SK-N-SH (cell line): ENCODE measurements around the gene AFAP1L1. TPM values are rescaled to one million over a fixed set of nuclear protein-coding genes. Genes with fewer than 3 reads are reported as not detected.

Experiments used
- CTCF ChIA-PET: fragments of 300-600, 350-600 bp; formaldehyde crosslinking; extraction: SDS; loops from one replicate; lab custom pipeline; 2021; lab: Yijun Ruan, JAX
- POLR2A ChIA-PET: fragments of 350-600 bp; sonication (Branson Sonifier 250); formaldehyde crosslinking; extraction: SDS; loops from one replicate; lab custom pipeline; 2020; ENCODE audit warnings: antibody characterized with exemption, inconsistent platforms; lab: Yijun Ruan, JAX
- DNase-seq: peaks from one replicate; pipeline ENCODE4 v3.0.0; 2012
- H2AFZ ChIP-seq: fragments of 200-600 bp; sonication (generic); 2 replicates; pipeline ENCODE4 v1.8.1; 2016; ENCODE audit warnings: antibody characterized with exemption, mild to moderate bottlenecking, low read depth
- H3F3A ChIP-seq: fragments of 200-600 bp; sonication (generic); replicated peaks from 2 replicates; pipeline ENCODE3; 2016; ENCODE audit warnings: antibody characterized with exemption, mild to moderate bottlenecking; ENCODE audit not compliant: insufficient read depth
- H3K27ac ChIP-seq, 2 experiments: fragments of 200-500 bp in 1 of 2; fragments of 200-600 bp in 1 of 2; sonication (Bioruptor generic) in 1 of 2; sonication (generic), shearing (Covaris generic) in 1 of 2; 2 replicates each; pipeline versions ENCODE4 v1.5.1 to v1.6.1; 2014 to 2016; ENCODE audit warnings: low read depth in 2 of 2, inconsistent platforms in 1 of 2, low read length in 1 of 2, mild to moderate bottlenecking in 1 of 2, mixed read lengths in 1 of 2
- H3K27me3 ChIP-seq: fragments of 200-600 bp; sonication (generic), shearing (Covaris generic); 2 replicates; pipeline ENCODE4 v1.6.1; 2016; ENCODE audit warnings: mixed run types; ENCODE audit not compliant: insufficient read depth
- H3K36me3 ChIP-seq, 2 experiments: fragments of 200-500 bp in 1 of 2; fragments of 200-600 bp in 1 of 2; sonication (Bioruptor generic) in 1 of 2; sonication (generic) in 1 of 2; replicated peaks in 1 of 2; 2 replicates each; pipeline versions ENCODE3 to v1.5.1; 2014 to 2016; ENCODE audit warnings: low read length in 1 of 2, mild to moderate bottlenecking in 1 of 2; ENCODE audit not compliant: insufficient read depth in 2 of 2, control insufficient read depth in 1 of 2
- H3K4me1 ChIP-seq, 2 experiments: fragments of 200-500 bp in 1 of 2; fragments of 200-600 bp in 1 of 2; sonication (Bioruptor generic) in 1 of 2; sonication (generic), shearing (Covaris generic) in 1 of 2; 2 replicates each; pipeline versions ENCODE4 v1.5.1 to v1.6.1; 2014 to 2016; ENCODE audit warnings: low read depth in 1 of 2, low read length in 1 of 2, mixed run types in 1 of 2; ENCODE audit not compliant: insufficient read depth in 2 of 2, control insufficient read depth in 1 of 2
- H3K4me2 ChIP-seq: fragments of 200-600 bp; sonication (generic), shearing (Covaris generic); 2 replicates; pipeline ENCODE4 v1.6.1; 2017; ENCODE audit warnings: mixed run types
- H3K4me3 ChIP-seq, 2 experiments: fragments of 200-500 bp in 1 of 2; fragments of 200-600 bp in 1 of 2; sonication (Bioruptor generic) in 1 of 2; sonication (generic), shearing (Covaris generic) in 1 of 2; 2 replicates each; pipeline versions ENCODE4 v1.5.1 to v1.8.1; 2014 to 2016; ENCODE audit warnings: low read depth in 2 of 2, inconsistent platforms in 1 of 2, low read length in 1 of 2, mild to moderate bottlenecking in 1 of 2, mixed read lengths in 1 of 2, moderate library complexity in 1 of 2
- H3K79me2 ChIP-seq: fragments of 200-600 bp; sonication (generic); 2 replicates; pipeline ENCODE4 v1.8.1; 2017; ENCODE audit warnings: mild to moderate bottlenecking; ENCODE audit not compliant: insufficient read depth
- H3K9ac ChIP-seq: fragments of 200-600 bp; sonication (generic); 2 replicates; pipeline ENCODE4 v1.6.1; 2017; ENCODE audit warnings: mixed run types
- H3K9me2 ChIP-seq: fragments of 200-600 bp; sonication (generic); 2 replicates; pipeline ENCODE4 v1.6.1; 2017; ENCODE audit warnings: mixed run types
- H3K9me3 ChIP-seq: fragments of 200-600 bp; sonication (generic); 2 replicates; pipeline ENCODE4 v1.6.1; 2017; ENCODE audit warnings: mixed run types, mild to moderate bottlenecking, moderate library complexity
- H4K20me1 ChIP-seq: fragments of 200-600 bp; sonication (generic); 2 replicates; pipeline ENCODE4 v1.6.1; 2017; ENCODE audit warnings: mild to moderate bottlenecking, mixed run types; ENCODE audit not compliant: insufficient read depth
- CTCF ChIP-seq: fragments of 200-600 bp; sonication (generic); IDR thresholded peaks from 2 replicates; pipeline ENCODE4 v1.6.1; 2017; ENCODE audit warnings: antibody characterized with exemption, mild to moderate bottlenecking, moderate library complexity
- ELF1 ChIP-seq: IDR thresholded peaks from 2 replicates; pipeline ENCODE4 v1.4.0; 2012
- EP300 ChIP-seq, 2 experiments: IDR thresholded peaks; 2 replicates each; pipeline versions ENCODE4 v1.4.0 to v1.6.1; 2012; ENCODE audit warnings: borderline replicate concordance in 1 of 2, low read depth in 1 of 2, low read length in 1 of 2
- FOXJ3 ChIP-seq: sonication (generic); formaldehyde crosslinking; IDR thresholded peaks from 2 replicates; pipeline ENCODE4 v1.5.1; 2020; ENCODE audit warnings: mild to moderate bottlenecking, missing genetic modification reagents
- FOXM1 ChIP-seq: IDR thresholded peaks from 2 replicates; pipeline ENCODE4 v1.4.0; 2012; ENCODE audit warnings: low read depth, mild to moderate bottlenecking
- GABPA ChIP-seq: IDR thresholded peaks from 2 replicates; pipeline ENCODE4 v1.4.0; 2012; ENCODE audit warnings: low read depth, mild to moderate bottlenecking
- JUND ChIP-seq: IDR thresholded peaks from 2 replicates; pipeline ENCODE4 v1.4.0; 2012
- MEF2A ChIP-seq: IDR thresholded peaks from 2 replicates; pipeline ENCODE4 v1.4.0; 2012; ENCODE audit warnings: low read depth, borderline replicate concordance
- NRF1 ChIP-seq: IDR thresholded peaks from 2 replicates; pipeline ENCODE4 v1.6.1; 2012; ENCODE audit warnings: low read depth, mild to moderate bottlenecking, low read length
- PBX3 ChIP-seq: IDR thresholded peaks from 2 replicates; pipeline ENCODE4; 2012
- POLR2AphosphoS5 ChIP-seq: IDR thresholded peaks from 2 replicates; pipeline ENCODE4 v1.6.1; 2012; ENCODE audit warnings: low read depth, low read length
- REST ChIP-seq: IDR thresholded peaks from 2 replicates; pipeline ENCODE4 v1.6.1; 2012; ENCODE audit warnings: mild to moderate bottlenecking, low read depth, low read length, moderate library complexity
- RXRA ChIP-seq: IDR thresholded peaks from 2 replicates; pipeline ENCODE4 v1.4.0; 2012; ENCODE audit warnings: low read depth, mild to moderate bottlenecking, borderline replicate concordance
- SIN3A ChIP-seq: IDR thresholded peaks from 2 replicates; pipeline ENCODE4 v1.6.1; 2012; ENCODE audit warnings: low read depth, mild to moderate bottlenecking, low read length, moderate library complexity, borderline replicate concordance
- SMC3 ChIP-seq: IDR thresholded peaks from 2 replicates; pipeline ENCODE4 v1.6.1; 2012; ENCODE audit warnings: low read depth, low read length, improper control_type of control experiment
- TAF1 ChIP-seq: IDR thresholded peaks from 2 replicates; pipeline ENCODE4 v1.6.1; 2012; ENCODE audit warnings: low read depth, mild to moderate bottlenecking, low read length, moderate library complexity, borderline replicate concordance
- TEAD4 ChIP-seq: IDR thresholded peaks from 2 replicates; pipeline ENCODE4 v1.4.0; 2012; ENCODE audit warnings: mild to moderate bottlenecking, borderline replicate concordance; ENCODE audit not compliant: insufficient read depth
- USF1 ChIP-seq: IDR thresholded peaks from 2 replicates; pipeline ENCODE4 v1.4.0; 2012; ENCODE audit warnings: low read depth, borderline replicate concordance
- YY1 ChIP-seq: IDR thresholded peaks from 2 replicates; pipeline ENCODE4 v1.4.0; 2012; ENCODE audit warnings: low read depth, mild to moderate bottlenecking
- WGBS: methylation state at CpG from one replicate; pipeline ENCODE4 v1.1.6; 2017; ENCODE audit warnings: low lambda C conversion rate; 5-methylcytosine and 5-hydroxymethylcytosine counted together
- polyA plus RNA-seq, 3 experiments: library from polyadenylated mRNA; depleted of rRNA; stranded (reverse); fragments of >200 nt; gene quantifications; 2 replicates each; pipeline ENCODE4 v1.2.3, GENCODE V29; 2012

The AFAP1L1 gene
- polyA plus RNA-seq, 1 of the 3 experiments (the other 2 are of a cell fraction) = 0.82 TPM

- no peak for TF ChIP-seq TEAD4
- no peak for TF ChIP-seq EP300 (IDR thresholded peaks at IDR 0.05; ENCODE audit: borderline replicate concordance in 1 of 2, low read depth in 1 of 2, low read length in 1 of 2)
- TF ChIP-seq USF1 = no peak
- TF ChIP-seq YY1 = no peak
- no peak for TF ChIP-seq RXRA
- no peak for TF ChIP-seq PBX3
- no peak for TF ChIP-seq MEF2A
- no peak for TF ChIP-seq GABPA
- TF ChIP-seq CTCF = no peak
- no peak for TF ChIP-seq NRF1
- no peak for TF ChIP-seq FOXJ3
- no peak for TF ChIP-seq POLR2AphosphoS5
- TF ChIP-seq, all 33 proteins: peak for 0
- no peaks in the 10 kb centered on the region for H4K20me1 ChIP-seq
- 73% methylated on average over 6 of the region's 8 CpGs for WGBS
- H3K9me3 ChIP-seq = no peaks in the 10 kb centered on the region
- no peaks in the 10 kb centered on the region for H3K36me3 ChIP-seq
- H3F3A ChIP-seq = no peaks in the 10 kb centered on the region
- H2AFZ ChIP-seq = no peak overlapping the region
- no peak overlapping the region for H3K9ac ChIP-seq
- no peak overlapping the region for H3K4me3 ChIP-seq
- POLR2A ChIA-PET = no interaction called here
- no peak for DNase-seq
- H3K4me2 ChIP-seq = no peak overlapping the region
- H3K9me2 ChIP-seq = no peaks in the 10 kb centered on the region
- peaks cover 0 to 12% of the 10 kb centered on the region in 2 experiments; a peak in 1 of 4 replicates for H3K4me1 ChIP-seq
- CTCF ChIA-PET = interaction anchor here (1.1 to 3.2 kb wide), 3 partner anchors 15 to 133 kb away, joined by 3 to 14 read pairs (median 3); no protein-coding TSS in a partner anchor
- H3K79me2 ChIP-seq = no peaks in the 10 kb centered on the region
- H3K27me3 ChIP-seq = no peaks in the 10 kb centered on the region
- H3K27ac ChIP-seq = no peak overlapping the region
These were observed 30.2 kb downstream of the AFAP1L1 start for GRCh38 chr5:149301744-149302380.

GRCh38 chr5:149302641-149303040 is 31.0 kb downstream of the AFAP1L1 start:
- WGBS = 95% methylated on average over 5 of the region's 5 CpGs
- POLR2A ChIA-PET = no interaction called here
- no peak for TF ChIP-seq JUND
- TF ChIP-seq TEAD4 = no peak
- TF ChIP-seq MEF2A = no peak
- TF ChIP-seq SMC3 = no peak
- TF ChIP-seq SIN3A = no peak
- TF ChIP-seq GABPA = no peak
- no peak for TF ChIP-seq REST
- TF ChIP-seq TAF1 = no peak
- TF ChIP-seq NRF1 = no peak
- no peak for TF ChIP-seq FOXM1
- TF ChIP-seq USF1 = no peak
- no peak for TF ChIP-seq ELF1

More at GRCh38 chr5:149302641-149303040, 31.0 kb downstream of the AFAP1L1 start:
- no peaks in the 10 kb centered on the region for H3F3A ChIP-seq
- peaks cover 0 to 6% of the 10 kb centered on the region in 2 experiments; a peak in 1 of 4 replicates for H3K4me1 ChIP-seq
- H3K36me3 ChIP-seq = no peaks in the 10 kb centered on the region
- H2AFZ ChIP-seq = no peak overlapping the region
- H3K27me3 ChIP-seq = no peaks in the 10 kb centered on the region
- no peak overlapping the region for H3K9ac ChIP-seq
- H3K4me3 ChIP-seq = no peak overlapping the region
- no peaks in the 10 kb centered on the region for H3K79me2 ChIP-seq
- no peaks in the 10 kb centered on the region for H3K9me3 ChIP-seq
- H3K27ac ChIP-seq = no peak overlapping the region
- H3K4me2 ChIP-seq = no peak overlapping the region
- no peak for DNase-seq
- CTCF ChIA-PET = interaction anchor here (1.1 to 3.2 kb wide), 2 partner anchors 15 to 53 kb away, joined by 3 to 14 read pairs; no protein-coding TSS in a partner anchor
- no peaks in the 10 kb centered on the region for H4K20me1 ChIP-seq
- H3K9me2 ChIP-seq = no peaks in the 10 kb centered on the region
